NCI-H345 treated with DMSO at 0.1 percent for 48 hours (cell line): Measurements from ENCODE around the gene ZFYVE1.
"Not testable (repeated sequence)": the region's sequence is repeated elsewhere in the genome, so short reads cannot be mapped to it uniquely, and the experiment has no call there.

Experiments used
- DNase-seq: peaks from one replicate; lab custom pipeline; 2025; ENCODE audit not compliant: unreplicated experiment; lab: John Stamatoyannopoulos, UW

The ZFYVE1 gene

DNA sequence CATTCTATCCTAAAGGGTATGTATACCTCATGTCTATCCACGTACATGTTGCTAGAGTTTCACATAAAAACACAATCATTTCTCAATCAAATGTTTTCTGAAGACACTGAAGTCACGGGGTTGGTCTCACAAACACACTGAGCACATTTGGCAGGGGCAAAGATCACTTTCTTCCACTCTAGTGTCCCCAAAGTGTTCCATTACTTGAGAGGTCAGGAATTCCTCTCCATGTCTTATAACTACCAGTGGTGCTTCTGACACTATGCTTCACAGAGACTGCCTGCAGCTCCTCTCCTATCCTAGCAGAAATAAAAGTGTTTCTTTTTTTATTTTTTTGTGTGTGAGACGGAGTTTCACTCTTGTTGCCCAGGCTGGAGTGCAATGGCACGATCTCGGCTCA lies 19.1 kb downstream of the ZFYVE1 start:
- no peak for DNase-seq

DNA sequence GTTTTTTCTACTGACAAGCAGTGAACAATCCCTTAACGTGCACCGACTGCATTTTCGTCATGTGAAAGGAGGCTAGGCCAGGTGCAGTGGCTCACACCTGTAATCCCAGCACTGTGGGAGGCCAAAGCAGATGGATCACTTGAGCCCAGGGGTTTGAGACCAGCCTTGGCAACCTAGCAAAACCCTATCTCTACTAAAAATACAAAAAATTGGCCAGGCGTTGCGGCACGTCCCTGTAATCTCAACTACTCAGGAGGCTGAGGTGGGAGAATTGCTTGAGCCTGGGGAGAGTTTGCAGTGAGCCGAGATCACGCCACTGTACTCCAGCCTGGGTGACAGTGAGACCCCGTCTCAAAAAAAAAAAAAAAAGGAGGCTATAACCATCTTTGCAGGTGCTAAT lies 22.3 kb downstream of the ZFYVE1 start:
- DNase-seq, result not testable (repeated sequence)

DNA sequence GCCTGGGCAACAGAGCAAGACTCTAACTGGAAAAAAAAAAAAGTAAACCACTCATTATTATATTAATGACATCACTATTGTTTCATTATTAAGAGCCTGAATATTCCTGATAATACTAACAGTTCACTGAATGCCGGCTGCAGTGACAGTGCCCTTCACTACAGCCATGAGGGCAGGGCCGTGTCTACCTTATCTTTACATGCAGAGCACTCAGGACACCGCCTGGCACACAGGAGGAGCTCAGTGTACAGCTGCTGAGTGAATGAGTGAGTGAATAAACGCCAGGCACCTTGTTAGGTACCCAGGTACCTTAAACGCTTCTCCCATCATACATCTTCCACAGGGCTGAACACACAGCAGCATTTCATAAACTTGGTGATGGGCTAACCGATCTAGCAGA lies 23.2 kb downstream of the ZFYVE1 start:
- DNase-seq, result no peak

DNA sequence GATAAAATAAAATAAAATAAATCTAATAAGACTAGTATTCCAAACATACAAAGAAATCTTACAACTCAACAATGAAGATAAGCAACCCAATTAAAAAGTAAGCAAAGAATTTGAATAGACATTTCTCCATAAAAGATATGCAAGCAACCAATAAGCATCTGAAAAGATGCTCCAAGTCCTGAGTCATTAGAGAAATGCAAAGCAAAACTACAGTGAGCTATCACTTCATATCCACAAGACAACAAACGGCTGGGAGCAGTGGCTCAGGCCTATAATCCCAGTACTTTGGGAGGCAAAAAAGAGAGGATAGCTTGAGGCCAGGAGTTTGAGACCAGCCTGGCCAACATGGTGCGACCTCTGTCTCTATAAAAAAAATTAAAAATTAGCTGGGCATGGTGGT lies 26.8 kb downstream of the ZFYVE1 start:
- no peak for DNase-seq

DNA sequence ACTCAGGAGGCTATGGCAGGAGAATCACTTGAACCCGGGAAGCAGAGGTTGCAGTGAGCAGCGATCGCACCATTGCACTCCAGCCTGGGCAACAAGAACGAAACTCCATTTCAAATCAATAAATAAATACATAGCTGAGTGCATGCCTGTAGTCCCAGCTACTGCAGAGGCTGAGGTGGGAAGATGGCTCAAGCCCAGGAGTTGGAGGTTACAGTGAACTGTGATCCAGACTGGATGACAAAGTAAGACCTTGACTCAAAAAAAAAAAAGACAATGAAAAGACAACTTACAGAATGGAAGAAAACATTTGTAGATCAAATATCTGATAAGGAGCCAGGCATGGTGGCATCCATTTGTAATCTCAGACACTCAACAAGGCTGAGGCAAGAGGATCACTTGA lies 27.6 kb downstream of the ZFYVE1 start:
- DNase-seq, result no peak

DNA sequence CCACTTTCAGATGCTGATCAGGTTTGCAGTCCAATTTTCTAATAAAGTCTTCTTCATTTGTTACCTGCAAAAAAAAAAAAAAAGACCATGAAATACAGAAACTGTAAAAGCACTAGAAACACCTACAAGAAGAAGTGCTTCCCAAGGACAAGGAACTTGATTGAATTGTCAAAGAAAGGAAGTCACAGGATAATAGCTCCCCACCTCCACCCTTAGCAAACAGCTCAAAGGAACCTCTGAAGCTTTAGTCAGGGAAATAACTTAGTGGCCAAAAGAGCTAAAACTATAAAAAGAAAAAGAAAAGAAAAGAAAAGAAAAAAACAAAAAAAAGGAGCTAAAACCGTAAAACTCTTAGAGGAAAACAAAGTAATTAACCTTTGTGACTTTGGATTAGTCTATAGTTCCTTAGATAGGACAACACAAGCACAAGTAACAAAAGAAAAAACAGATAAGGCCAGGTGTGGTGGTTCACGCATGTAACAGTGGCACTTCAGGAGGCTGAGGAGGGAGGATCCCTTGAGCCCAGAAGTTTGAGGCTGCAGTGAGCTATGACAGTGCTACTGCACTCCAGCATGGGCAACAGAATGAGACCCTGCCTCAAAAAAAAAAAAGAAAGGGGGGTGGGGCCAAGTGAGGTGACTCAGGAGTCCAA lies 28.5 kb downstream of the ZFYVE1 start:
- no peak for DNase-seq

DNA sequence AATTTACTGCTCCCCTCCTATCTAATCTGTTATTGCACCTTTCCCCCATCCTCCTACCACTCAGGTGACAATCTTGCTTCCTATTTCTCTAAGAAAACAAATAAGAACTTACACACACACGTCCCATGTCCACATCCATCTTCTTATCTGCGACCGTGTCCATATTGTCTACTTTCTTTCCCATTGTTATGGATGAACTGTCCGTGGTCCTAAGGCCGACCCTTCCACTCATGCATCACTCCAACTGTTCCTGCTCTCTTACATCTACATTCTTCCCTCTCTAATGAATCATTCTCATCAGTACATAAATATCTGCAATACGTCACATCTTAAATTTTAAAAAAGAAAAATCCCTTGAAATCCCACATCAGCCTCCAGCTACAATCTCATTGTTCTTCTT lies 30.0 kb downstream of the ZFYVE1 start:
- no peak for DNase-seq

DNA sequence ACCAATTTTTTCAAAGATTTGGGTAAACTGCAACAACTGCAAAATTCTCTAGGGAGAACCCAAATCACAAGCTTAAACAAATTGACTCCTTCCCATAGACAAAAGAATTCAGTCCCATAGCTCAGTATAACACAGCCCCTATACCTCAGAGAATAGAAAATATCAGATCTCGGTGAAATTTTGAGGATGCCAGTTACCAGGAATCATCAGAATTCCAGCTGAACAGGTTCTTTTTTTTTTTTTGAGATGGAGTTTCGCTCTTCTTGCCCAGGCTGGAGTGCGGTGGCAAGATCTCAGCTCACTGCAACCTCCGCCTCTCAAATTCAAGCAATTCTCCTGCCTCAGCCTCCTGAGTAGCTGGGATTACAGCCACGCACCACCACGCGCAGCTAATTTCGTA lies 36.7 kb downstream of the ZFYVE1 start:
- DNase-seq, result no peak

DNA sequence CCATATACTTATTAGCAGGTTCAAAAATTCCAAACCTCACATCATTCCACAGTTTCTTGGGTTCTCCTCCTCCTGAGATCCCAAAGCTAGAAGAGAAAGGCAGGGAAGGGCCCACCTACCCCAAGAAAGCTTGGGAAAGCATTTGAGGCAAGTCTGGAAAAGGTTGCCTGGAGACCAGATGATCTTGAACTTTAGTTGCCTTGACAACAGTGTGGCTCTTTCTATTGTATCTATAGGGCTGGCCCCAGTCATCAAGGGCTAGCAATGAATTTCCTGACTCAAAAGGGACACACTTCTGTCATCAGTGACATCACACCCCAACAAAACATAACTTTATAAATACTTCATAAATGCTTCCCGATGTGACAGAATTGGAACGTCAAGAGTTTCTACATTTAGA lies 40.0 kb downstream of the ZFYVE1 start:
- no peak for DNase-seq

DNA sequence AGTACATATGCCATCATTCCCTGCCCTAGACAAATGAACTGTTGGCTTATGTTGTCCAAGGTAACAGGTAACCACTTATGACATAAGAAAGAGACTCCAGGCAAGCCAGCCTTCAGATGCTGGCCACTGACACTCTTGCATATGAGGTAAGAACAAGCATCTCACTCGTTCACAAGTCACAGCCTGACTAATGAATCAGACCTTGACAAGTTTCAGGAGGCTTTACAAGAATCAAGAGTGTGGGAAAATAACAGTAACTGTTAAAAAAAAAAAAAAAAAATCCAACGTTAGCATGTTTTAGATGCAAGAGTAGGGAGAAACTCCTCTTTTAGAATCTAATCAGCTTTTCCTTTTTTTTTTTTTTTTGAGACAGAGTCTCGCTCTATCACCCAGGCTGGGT lies 40.7 kb downstream of the ZFYVE1 start:
- no peak for DNase-seq

DNA sequence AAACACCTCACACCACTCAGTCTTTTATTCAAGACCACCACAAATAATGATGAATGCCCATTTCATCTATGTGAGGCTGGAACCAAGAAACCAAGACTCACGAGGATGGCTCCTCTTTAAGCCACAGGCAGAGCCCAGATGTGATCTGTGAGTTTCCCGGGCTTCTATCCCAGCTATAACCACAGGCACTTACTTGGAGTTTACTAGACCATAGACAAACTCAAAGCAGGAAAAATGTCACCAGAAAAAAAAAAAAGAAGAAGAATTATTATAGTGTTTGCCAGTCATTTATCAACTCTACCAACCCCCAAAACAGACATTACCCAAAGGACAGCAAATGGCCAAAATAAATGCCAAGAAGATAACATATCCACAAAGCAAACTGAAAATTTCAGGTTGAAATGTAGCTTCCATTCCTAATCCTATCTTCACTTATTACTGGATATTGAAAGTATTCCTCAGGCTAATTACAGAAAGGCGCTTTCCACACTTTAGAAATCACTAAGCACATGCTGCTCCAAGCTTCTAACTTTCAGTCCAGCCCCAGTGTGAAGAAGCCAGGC lies 44.7 kb downstream of the ZFYVE1 start:
- DNase-seq, result no peak

DNA sequence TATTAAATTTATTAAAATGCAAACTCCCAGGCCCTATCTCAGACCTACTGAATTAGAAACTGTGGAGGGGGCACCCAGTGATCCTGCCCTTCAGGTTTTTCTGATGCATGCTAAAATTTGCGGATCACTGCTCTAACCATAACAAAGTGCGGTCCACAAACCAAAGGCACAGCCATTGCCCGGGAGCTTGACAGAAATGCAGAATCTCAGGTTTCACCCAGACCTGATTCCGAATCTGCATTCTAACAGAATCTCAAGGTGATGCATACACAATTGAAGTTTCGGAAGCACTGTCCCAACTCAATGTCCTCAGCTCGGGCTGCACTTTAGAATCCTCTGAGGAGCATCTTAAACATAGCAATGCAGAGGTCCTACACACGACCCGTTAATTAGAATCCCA lies 46.0 kb downstream of the ZFYVE1 start:
- DNase-seq, result no peak

DNA sequence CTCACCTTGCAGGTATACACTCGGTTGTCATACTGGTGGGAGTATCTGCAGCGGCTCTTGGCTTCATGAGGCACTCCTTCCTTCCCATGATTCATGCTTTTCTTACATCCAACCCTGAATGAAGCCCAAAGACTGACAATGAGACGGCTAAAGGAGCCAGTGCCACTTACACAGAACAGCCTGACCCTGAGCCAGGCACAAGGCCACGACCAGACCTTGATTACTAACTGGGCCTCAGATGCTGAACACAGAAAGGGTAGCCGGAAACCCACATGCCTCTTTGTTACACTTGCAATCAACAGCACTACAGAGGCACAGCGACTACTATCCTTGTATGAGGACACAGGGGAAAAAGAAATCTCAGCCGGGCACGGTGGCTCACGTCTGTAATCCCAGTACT lies 48.0 kb downstream of the ZFYVE1 start:
- DNase-seq, result no peak

DNA sequence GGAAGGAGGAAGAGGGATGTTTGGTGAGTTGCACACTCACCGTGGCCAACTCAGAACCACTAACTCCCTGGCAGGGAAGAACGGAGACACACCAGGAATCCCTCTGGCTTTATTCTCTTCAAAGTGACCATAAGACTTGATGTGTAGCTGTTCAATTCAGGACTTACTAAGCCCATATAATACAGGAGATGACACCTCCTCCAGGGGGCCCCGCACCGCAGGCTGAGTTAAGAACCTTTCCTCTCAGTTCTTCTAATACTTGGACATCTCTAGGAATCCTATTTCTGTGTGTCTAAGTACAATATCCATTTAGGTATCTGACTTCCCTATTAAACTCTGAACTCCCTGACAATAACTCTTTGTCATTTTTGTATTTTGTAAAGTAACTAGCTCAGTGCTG lies 51.1 kb downstream of the ZFYVE1 start:
- DNase-seq, result no peak

DNA sequence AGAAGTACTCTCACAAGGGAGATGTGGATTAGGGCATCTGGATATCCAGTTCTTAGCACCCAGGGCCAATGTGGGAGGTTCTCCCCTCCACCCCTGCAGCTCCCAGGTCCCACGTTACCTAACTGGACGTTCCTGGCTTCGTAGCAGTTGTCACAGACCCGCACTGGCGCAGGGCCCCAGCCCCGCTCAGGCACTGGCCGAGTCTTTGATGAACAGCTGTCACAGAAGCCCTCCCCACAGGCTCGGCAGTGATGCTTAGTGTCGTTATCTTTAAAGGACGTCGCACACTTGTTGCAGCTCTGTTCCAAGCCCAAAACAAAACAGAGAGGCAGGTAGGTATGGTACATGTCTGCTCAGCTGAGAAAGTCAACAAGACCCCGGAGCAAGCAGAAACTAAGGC lies 52.2 kb downstream of the ZFYVE1 start:
- DNase-seq, result no peak

DNA sequence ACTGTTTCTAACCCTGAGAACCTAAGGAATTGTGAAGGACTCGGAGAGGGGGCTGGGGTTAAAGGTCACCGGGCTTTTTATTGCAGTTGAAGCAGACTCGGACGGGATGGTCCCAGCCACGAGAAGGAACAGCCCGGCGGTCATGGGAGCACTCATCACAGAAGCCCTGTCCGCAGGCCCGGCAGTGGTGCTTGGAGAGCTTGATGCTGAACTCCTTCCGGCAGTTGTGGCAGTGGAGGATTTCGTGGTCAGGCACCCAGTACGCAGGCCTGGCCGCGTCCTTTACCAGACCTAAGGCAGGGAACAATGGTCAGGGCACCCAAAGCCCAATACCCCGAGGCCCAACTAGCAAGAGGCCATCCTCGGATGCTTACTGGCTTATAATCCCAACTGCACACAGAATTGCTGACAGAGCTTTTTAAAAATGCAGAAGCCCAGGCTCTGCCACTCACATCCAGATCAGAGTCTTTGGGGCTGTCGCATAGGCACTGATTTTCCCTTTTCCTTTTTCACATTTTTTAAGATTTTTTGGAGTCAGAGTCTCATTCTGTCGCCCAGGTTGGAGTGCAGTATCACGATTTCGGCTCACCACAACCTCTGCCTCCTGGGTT lies 56.0 kb downstream of the ZFYVE1 start:
- no peak for DNase-seq

DNA sequence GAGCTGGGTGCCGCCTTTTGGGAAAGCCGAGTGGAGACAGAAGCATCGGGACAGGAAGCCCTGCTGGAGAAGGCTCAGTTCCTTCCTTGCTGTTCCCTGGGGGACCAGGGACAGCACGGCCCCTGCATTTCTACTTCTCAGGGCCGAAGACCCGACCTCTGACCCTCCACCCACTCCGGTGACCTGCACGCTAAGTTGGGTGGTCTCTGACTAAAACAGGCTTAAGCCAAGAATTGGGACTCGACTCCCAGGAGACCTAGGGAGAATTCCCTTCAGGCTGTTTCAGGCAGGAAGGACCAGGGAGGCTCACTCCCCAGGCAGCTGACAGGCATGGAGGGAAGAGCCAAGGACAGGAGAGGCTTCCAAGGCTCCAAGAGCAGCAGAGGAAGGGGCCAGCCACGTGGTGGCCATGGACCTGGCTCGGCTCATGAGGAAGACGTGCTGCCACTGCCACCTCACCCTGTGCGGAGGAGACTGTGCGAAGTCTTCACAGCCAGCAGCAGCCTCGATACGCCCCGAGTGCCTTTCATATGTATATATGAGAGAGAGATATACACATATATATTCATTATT lies 56.8 kb downstream of the ZFYVE1 start:
- DNase-seq, result no peak

DNA sequence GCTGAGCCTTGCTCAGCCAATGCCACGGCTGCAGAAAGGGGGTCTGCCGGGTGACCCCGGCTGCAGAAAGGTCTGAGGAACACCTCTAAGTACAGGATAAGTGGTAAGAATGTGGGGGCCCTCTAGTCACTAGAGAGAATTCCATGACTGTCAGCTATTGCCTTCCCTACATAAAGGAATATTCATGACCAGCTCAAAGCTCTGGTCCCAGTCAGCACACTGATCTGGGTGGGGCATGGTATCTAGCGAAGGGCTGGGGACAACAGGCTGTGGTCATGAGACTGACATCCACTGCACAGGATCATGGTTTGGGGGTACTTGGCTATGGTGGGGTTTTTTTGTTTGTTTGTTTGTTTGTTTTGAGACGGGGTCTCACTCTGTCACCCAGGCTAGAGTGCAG lies 58.6 kb downstream of the ZFYVE1 start:
- DNase-seq, result no peak

DNA sequence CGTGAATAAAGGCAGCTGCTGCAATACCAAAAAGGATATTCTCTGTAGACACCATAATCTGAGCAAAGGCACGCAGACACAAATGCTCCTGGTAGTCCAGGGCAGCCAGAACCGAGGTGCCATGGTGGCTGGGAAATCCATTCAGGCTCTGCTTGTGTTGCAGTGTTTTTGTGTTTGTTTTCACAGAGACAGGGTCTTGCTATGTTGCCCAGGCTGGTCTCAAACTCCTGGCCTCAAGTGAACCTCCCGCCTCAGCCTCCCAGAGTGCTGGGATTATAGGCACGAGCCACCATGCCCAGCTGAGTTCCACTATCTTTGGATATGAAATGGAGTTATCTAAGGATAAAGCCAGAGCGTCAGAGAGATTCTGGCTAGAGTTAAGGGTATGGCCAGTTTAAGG lies 60.9 kb downstream of the ZFYVE1 start:
- no peak for DNase-seq

DNA sequence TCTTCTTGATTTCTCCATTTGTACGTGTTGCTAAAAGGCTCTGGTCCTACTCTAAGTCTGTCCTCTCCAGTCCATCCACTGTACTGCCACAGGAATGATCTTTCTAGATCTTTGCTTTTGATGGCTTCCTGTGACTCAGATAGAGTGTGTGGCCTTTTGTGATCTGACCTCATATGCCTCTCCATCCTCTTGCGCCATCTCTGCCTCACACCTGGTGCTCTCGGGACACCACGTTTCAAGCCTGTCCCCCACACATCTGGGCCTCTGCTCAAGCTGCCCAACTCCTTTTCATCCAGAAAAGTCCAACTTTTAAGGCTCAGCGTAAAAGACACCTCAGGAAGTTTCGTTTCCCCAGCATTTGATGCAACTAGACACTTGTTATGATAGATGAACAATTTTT lies 61.7 kb downstream of the ZFYVE1 start:
- DNase-seq, result no peak

DNA sequence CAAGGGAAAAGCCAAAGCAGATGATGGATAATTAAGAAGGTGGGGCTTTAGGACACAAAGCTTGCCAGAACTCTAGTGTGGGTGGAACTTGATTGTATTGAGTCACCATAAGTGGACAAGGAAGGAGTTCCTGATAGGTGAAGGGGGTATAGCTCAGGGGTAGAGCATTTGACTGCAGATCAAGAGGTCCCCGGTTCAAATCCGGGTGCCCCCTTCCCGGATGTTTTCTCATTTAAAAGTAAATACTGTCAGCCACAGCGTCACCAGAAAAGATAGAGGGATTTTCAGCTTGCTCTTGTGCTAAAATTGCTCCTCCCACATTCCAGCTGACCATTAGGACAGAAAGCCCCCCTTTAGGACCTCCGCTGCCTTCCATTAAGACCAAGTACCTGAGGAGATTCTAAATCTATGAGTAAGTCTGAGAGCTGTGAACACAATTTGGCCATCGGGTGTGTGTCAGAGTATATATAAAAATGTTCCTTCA lies 64.0 kb downstream of the ZFYVE1 start:
- no peak for DNase-seq

DNA sequence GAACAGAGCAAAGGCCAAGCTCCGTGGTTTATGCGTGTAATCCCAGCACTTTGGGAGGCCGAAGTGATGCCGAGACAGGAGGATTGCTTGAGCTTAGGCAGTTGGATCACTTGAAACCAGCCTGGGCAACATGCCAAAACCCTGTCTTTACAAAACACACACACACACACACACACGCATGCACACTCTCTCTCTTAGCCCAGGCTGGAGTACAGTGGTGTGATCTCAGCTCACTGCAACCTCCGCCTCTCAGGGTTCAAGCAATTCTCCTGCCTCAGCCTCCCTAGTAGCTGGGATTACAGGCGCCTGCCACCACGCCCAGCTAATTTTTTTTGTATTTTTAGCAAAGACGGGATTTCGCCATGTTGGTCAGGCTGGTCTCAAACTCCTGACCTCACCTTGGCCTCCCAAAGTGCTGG lies 64.6 kb downstream of the ZFYVE1 start:
- not testable (repeated sequence) for DNase-seq
